Endothelial cell of umbilical vein (primary cell): ENCODE measurements around the gene UST. TPM values are rescaled to one million over a fixed set of nuclear protein-coding genes. Genes with fewer than 3 reads are reported as not detected.

Experiments used
- BruUV-seq: library from RNA; stranded (reverse); fragments of 400-500 nt; replicated peaks from 2 replicates; lab custom pipeline; 2021; lab: Mats Ljungman, UMichigan
- CTCF ChIA-PET: fragments of 300-600, 350-600 bp; sonication (Branson Sonifier 250); formaldehyde crosslinking; loops from one replicate; lab custom pipeline; 2021; ENCODE audit warnings: antibody characterized with exemption, inconsistent platforms; lab: Charles Lee
- POLR2A ChIA-PET: fragments of 300-600, 350-600 bp; sonication (Branson Sonifier 250); formaldehyde crosslinking; loops from one replicate; lab custom pipeline; 2021; ENCODE audit warnings: antibody characterized with exemption, inconsistent platforms; lab: Charles Lee
- DNase-seq: peaks from one replicate; pipeline ENCODE4 v3.0.0-alpha.2; 2011; ENCODE audit warnings: low read depth, low spot score
- FAIRE-seq: peaks from 2 replicates; lab custom pipeline; 2011; peaks lifted over from hg19 to GRCh38; lab: Jason Lieb, UNC
- H2AFZ ChIP-seq: 2 replicates; pipeline ENCODE4 v1.6.0; 2012; ENCODE audit warnings: low read depth, low read length, control low read depth, inconsistent platforms
- H3K27ac ChIP-seq: 2 replicates; pipeline ENCODE4 v1.5.1; 2011; ENCODE audit warnings: low read depth, mild to moderate bottlenecking, control low read depth, low read length, moderate library complexity; ENCODE audit not compliant: insufficient read depth
- H3K27me3 ChIP-seq, 2 experiments: 2 replicates each; pipeline versions ENCODE4 v1.6.0 to v1.6.1; 2011; ENCODE audit warnings: low read length in 2 of 2, mixed read lengths in 1 of 2; ENCODE audit not compliant: control insufficient read depth in 2 of 2, insufficient read depth in 2 of 2
- H3K36me3 ChIP-seq, 2 experiments: 2 replicates in 1 of 2; 3 replicates in 1 of 2; pipeline ENCODE4 v1.5.1; 2011; ENCODE audit warnings: low read length in 2 of 2, mild to moderate bottlenecking in 1 of 2, moderate library complexity in 1 of 2; ENCODE audit not compliant: control insufficient read depth in 2 of 2, insufficient read depth in 2 of 2; ENCODE audit errors: extremely low read depth in 1 of 2
- H3K4me1 ChIP-seq: 3 replicates; pipeline ENCODE4 v1.5.1; 2011; ENCODE audit warnings: mild to moderate bottlenecking, low read length; ENCODE audit not compliant: control insufficient read depth, insufficient read depth; ENCODE audit errors: extremely low read depth
- H3K4me2 ChIP-seq: 2 replicates; pipeline ENCODE4 v1.6.1; 2011; ENCODE audit warnings: low read length, control low read depth, mixed read lengths; ENCODE audit not compliant: insufficient read depth
- H3K4me3 ChIP-seq, 3 experiments: fragments of 200-600 bp in 1 of 3; sonication (generic), shearing (Covaris generic) in 1 of 3; replicated peaks in 1 of 3; 2 replicates each; pipeline ENCODE4 v1.5.1; 2011 to 2016; ENCODE audit warnings: control low read depth in 3 of 3, low read length in 3 of 3, mild to moderate bottlenecking in 2 of 3, inconsistent platforms in 1 of 3, low read depth in 1 of 3, moderate library complexity in 1 of 3; ENCODE audit not compliant: insufficient read depth in 1 of 3
- H3K79me2 ChIP-seq: 2 replicates; pipeline ENCODE4 v1.6.0; 2012; ENCODE audit warnings: low read length, inconsistent platforms; ENCODE audit not compliant: control insufficient read depth, insufficient read depth
- H3K9ac ChIP-seq: replicated peaks from 2 replicates; pipeline ENCODE3; 2011; ENCODE audit warnings: low read length, control low read depth; ENCODE audit not compliant: insufficient read depth; ENCODE audit errors: extremely low read depth
- H3K9me1 ChIP-seq: replicated peaks from 3 replicates; pipeline ENCODE4 v1.6.0; 2011; ENCODE audit warnings: mild to moderate bottlenecking, low read length; ENCODE audit not compliant: control insufficient read depth, insufficient read depth; ENCODE audit errors: extremely low read depth
- H3K9me3 ChIP-seq: replicated peaks from 2 replicates; pipeline ENCODE4 v1.5.1; 2012; ENCODE audit warnings: low read length, inconsistent platforms; ENCODE audit not compliant: control insufficient read depth, insufficient read depth
- H4K20me1 ChIP-seq: replicated peaks from 2 replicates; pipeline ENCODE3; 2011; ENCODE audit warnings: mild to moderate bottlenecking, low read length; ENCODE audit not compliant: control insufficient read depth, insufficient read depth; ENCODE audit errors: extremely low read depth
- CTCF ChIP-seq, 2 donors: IDR thresholded peaks; 1 replicate in 1 of 2; 2 replicates in 1 of 2; pipeline ENCODE4 v1.5.1; 2011; ENCODE audit warnings: low read length in 2 of 2, mild to moderate bottlenecking in 2 of 2, moderate library complexity in 2 of 2, control low read depth in 1 of 2, inconsistent platforms in 1 of 2, low read depth in 1 of 2; ENCODE audit not compliant: insufficient read depth in 1 of 2; ENCODE audit errors: extremely low read depth in 1 of 2
- EZH2 ChIP-seq: IDR thresholded peaks from 2 replicates; pipeline ENCODE4 v1.6.1; 2012; ENCODE audit warnings: borderline replicate concordance, low read depth, mild to moderate bottlenecking, moderate library complexity, low read length, inconsistent platforms; ENCODE audit not compliant: severe bottlenecking
- FOS ChIP-seq: IDR thresholded peaks from 2 replicates; pipeline ENCODE4 v1.6.1; 2011; ENCODE audit warnings: mild to moderate bottlenecking, low read length, moderate library complexity, borderline replicate concordance; ENCODE audit not compliant: insufficient read depth
- GATA2 ChIP-seq: IDR thresholded peaks from 2 replicates; pipeline ENCODE4 v1.7.0; 2011; ENCODE audit warnings: low read depth, mild to moderate bottlenecking, moderate library complexity, mixed read lengths, low read length; ENCODE audit not compliant: insufficient read length, insufficient read depth
- JUN ChIP-seq: IDR thresholded peaks from 2 replicates; pipeline ENCODE4 v1.6.1; 2011; ENCODE audit warnings: borderline replicate concordance, low read depth; ENCODE audit not compliant: insufficient read length, insufficient read depth
- MAX ChIP-seq: IDR thresholded peaks from 2 replicates; pipeline ENCODE4 v1.6.1; 2011; ENCODE audit not compliant: insufficient read depth, insufficient read length
- MYC ChIP-seq: IDR thresholded peaks from one replicate; pipeline ENCODE4 v1.6.1; 2011; ENCODE audit warnings: mild to moderate bottlenecking, low read depth, low read length
- POLR2A ChIP-seq: IDR thresholded peaks from 2 replicates; pipeline ENCODE4 v1.6.1; 2012; ENCODE audit warnings: low read depth, mild to moderate bottlenecking, control low read depth, low read length
- POLR2AphosphoS5 ChIP-seq: IDR thresholded peaks from 2 replicates; pipeline ENCODE4 v1.6.1; 2012; ENCODE audit warnings: low read depth, mild to moderate bottlenecking, control low read depth, low read length, moderate library complexity; ENCODE audit not compliant: insufficient read depth
- dilution Hi-C: fragments of 300-500 bp; cut with MboI; formaldehyde crosslinking; loops from one replicate; pipeline ENCODE4 v1.15.0; 2019; ENCODE audit warnings: low sequenced_read_pairs; ENCODE audit not compliant: extremely low pct_ligation_motif_present
- intact Hi-C: fragments of 100-400 bp; cut with micrococcal nuclease; formaldehyde crosslinking; loops from one replicate; pipeline ENCODE4 v1.10.0; 2022
- polyA plus RNA-seq, 4 experiments: library from polyadenylated mRNA; depleted of rRNA in 3 of 4; stranded (reverse) in 3 of 4; unstranded in 1 of 4; fragments of >200 nt; gene quantifications; 2 replicates each; pipeline versions ENCODE4 v1.2.1 to v1.2.3, GENCODE V29; 2011 to 2012; ENCODE audit warnings: missing spikeins in 1 of 4
- total RNA-seq: library from RNA; stranded (reverse); gene quantifications from 2 replicates; pipeline ENCODE4 v1.2.3, GENCODE V29; 2021

Gene UST
- total and polyA plus RNA-seq, 2 donors (not counting 3 experiments of a cell fraction or from before 2014, with no cell fraction given): 0.26 to 0.84 TPM

- Histone ChIP-seq H2AFZ (no peak overlapping the region), H3K27ac (no peak overlapping the region), H3K4me2 (no peak overlapping the region), H4K20me1 (no peaks in the 10 kb centered on the region), H3K27me3 (no peaks in the 10 kb centered on the region), H3K9me3 (no peaks in the 10 kb centered on the region), H3K4me1 (no peaks in the 10 kb centered on the region), H3K9me1 (no peaks in the 10 kb centered on the region), H3K9ac (no peak overlapping the region), H3K79me2 (no peaks in the 10 kb centered on the region), H3K4me3 (no peak overlapping the region), H3K36me3 (no peaks in the 10 kb centered on the region)
- TF ChIP-seq MYC: no peak
- TF ChIP-seq POLR2AphosphoS5: no peak
- no peak for TF ChIP-seq POLR2A
- TF ChIP-seq MAX: no peak
- no peak for TF ChIP-seq JUN
- no peak for TF ChIP-seq GATA2
- TF ChIP-seq FOS: no peak
- no peak for TF ChIP-seq EZH2
- TF ChIP-seq CTCF (IDR thresholded peaks at IDR 0.05; ENCODE audit: extremely low read depth in 1 of 2, insufficient read depth in 1 of 2, low read depth in 1 of 2, low read length in 2 of 2): no peak
- POLR2A ChIA-PET: no interaction called here
- no peak for DNase-seq
- no peak for FAIRE-seq
- dilution Hi-C loops: no loop called here
- no TSS peak for BruUV-seq
- intact Hi-C loops: no loop called here
- CTCF ChIA-PET: no interaction called here
Measured at GRCh38 chr6:148839044-148839443, 92.2 kb downstream of the UST start.
